CD14-positive monocyte (primary cell): ENCODE results near the gene TNNT2. TPM values are rescaled to one million over a fixed set of nuclear protein-coding genes. Genes with fewer than 3 reads are reported as not detected.

Experiments used
- DNase-seq, 3 donors: peaks; one replicate each; pipeline ENCODE4 v3.0.0-alpha.2; 2011 to 2022
- H2AFZ ChIP-seq: 2 replicates; pipeline ENCODE4 v1.6.0; 2012; ENCODE audit warnings: mild to moderate bottlenecking, low read depth, low read length, inconsistent platforms; ENCODE audit not compliant: insufficient read depth, poor library complexity, severe bottlenecking
- H3K27ac ChIP-seq, 2 donors: 1 replicate in 1 of 2; 2 replicates in 1 of 2; pipeline ENCODE4 v1.5.1; 2012 to 2013; ENCODE audit warnings: low read length in 2 of 2, control low read depth in 1 of 2, inconsistent platforms in 1 of 2, low read depth in 1 of 2, mild to moderate bottlenecking in 1 of 2
- H3K27me3 ChIP-seq, 2 donors: one replicate each; pipeline versions ENCODE4 v1.6.0 to v1.6.1; 2011 to 2013; ENCODE audit warnings: low read length in 2 of 2; ENCODE audit not compliant: control insufficient read depth in 2 of 2, insufficient read depth in 2 of 2
- H3K36me3 ChIP-seq, 2 donors: replicated peaks in 1 of 2; 1 replicate in 1 of 2; 2 replicates in 1 of 2; pipeline versions ENCODE4 v1.5.1 to v1.6.1; 2012 to 2013; ENCODE audit warnings: low read length in 2 of 2, control low read depth in 1 of 2, inconsistent platforms in 1 of 2, mild to moderate bottlenecking in 1 of 2; ENCODE audit not compliant: insufficient read depth in 2 of 2, control insufficient read depth in 1 of 2
- H3K4me1 ChIP-seq, 2 donors: 1 replicate in 1 of 2; 2 replicates in 1 of 2; pipeline versions ENCODE4 v1.5.1 to v1.6.1; 2012 to 2013; ENCODE audit warnings: low read length in 2 of 2, control low read depth in 1 of 2, inconsistent platforms in 1 of 2, mild to moderate bottlenecking in 1 of 2, moderate library complexity in 1 of 2; ENCODE audit not compliant: insufficient read depth in 2 of 2, control insufficient read depth in 1 of 2
- H3K4me2 ChIP-seq: replicated peaks from 2 replicates; pipeline ENCODE3; 2012; ENCODE audit warnings: low read length, moderate library complexity, mild to moderate bottlenecking; ENCODE audit not compliant: poor library complexity, severe bottlenecking; ENCODE audit errors: extremely low read depth
- H3K4me3 ChIP-seq, 3 experiments: fragments of 200-600 bp in 1 of 3; sonication (generic) in 1 of 3; replicated peaks in 1 of 3; 1 replicate in 2 of 3; 2 replicates in 1 of 3; pipeline ENCODE4 v1.5.1; 2011 to 2013; ENCODE audit warnings: low read length in 3 of 3, mild to moderate bottlenecking in 3 of 3, control low read depth in 2 of 3, low read depth in 2 of 3, inconsistent platforms in 1 of 3, moderate library complexity in 1 of 3
- H3K79me2 ChIP-seq: 2 replicates; pipeline ENCODE4 v1.6.0; 2012; ENCODE audit warnings: mild to moderate bottlenecking, control low read depth, inconsistent platforms, low read length, moderate library complexity; ENCODE audit not compliant: insufficient read depth
- H3K9ac ChIP-seq: 2 replicates; pipeline ENCODE4 v1.6.0; 2017; ENCODE audit warnings: low read length, mild to moderate bottlenecking; ENCODE audit not compliant: insufficient read depth, poor library complexity, severe bottlenecking
- H3K9me3 ChIP-seq, 2 donors: replicated peaks in 1 of 2; 1 replicate in 1 of 2; 2 replicates in 1 of 2; pipeline versions ENCODE4 v1.5.1 to v1.6.1; 2012 to 2013; ENCODE audit warnings: low read length in 2 of 2, control low read depth in 1 of 2; ENCODE audit not compliant: control insufficient read depth in 1 of 2, insufficient read depth in 1 of 2
- H4K20me1 ChIP-seq: 2 replicates; pipeline ENCODE4 v1.6.0; 2012; ENCODE audit warnings: mild to moderate bottlenecking, low read length, control low read depth, moderate library complexity; ENCODE audit not compliant: insufficient read depth
- H3K27ac Mint-ChIP-seq, 7 donors: one replicate each; pipeline ENCODE4 v1.8.0; 2020; ENCODE audit warnings: mild to moderate bottlenecking in 7 of 7, mixed read lengths in 7 of 7, moderate library complexity in 6 of 7, inconsistent platforms in 2 of 7
- H3K27me3 Mint-ChIP-seq, 3 donors: one replicate each; pipeline ENCODE4 v1.8.0; 2021 to 2022; ENCODE audit warnings: low read depth in 3 of 3, mild to moderate bottlenecking in 3 of 3, mixed read lengths in 3 of 3, moderate library complexity in 3 of 3, inconsistent platforms in 1 of 3
- H3K36me3 Mint-ChIP-seq, 2 donors: one replicate each; pipeline ENCODE4 v1.8.0; 2020; ENCODE audit warnings: mixed read lengths in 2 of 2, inconsistent platforms in 1 of 2, mild to moderate bottlenecking in 1 of 2
- H3K4me1 Mint-ChIP-seq: one replicate; pipeline ENCODE4 v1.8.0; 2020; ENCODE audit warnings: mild to moderate bottlenecking, mixed read lengths
- H3K4me3 Mint-ChIP-seq, 2 donors: one replicate each; pipeline ENCODE4 v1.8.0; 2020; ENCODE audit warnings: mild to moderate bottlenecking in 2 of 2, mixed read lengths in 2 of 2, moderate library complexity in 1 of 2
- H3K9me3 Mint-ChIP-seq, 7 donors: one replicate each; pipeline ENCODE4 v1.8.0; 2020 to 2022; ENCODE audit warnings: mixed read lengths in 7 of 7, mild to moderate bottlenecking in 6 of 7, moderate library complexity in 6 of 7, inconsistent platforms in 2 of 7
- CTCF ChIP-seq: fragments of 200-600 bp; IDR thresholded peaks from one replicate; pipeline ENCODE4 v1.8.0; 2022; ENCODE audit warnings: antibody characterized with exemption, mild to moderate bottlenecking
- WGBS: methylation state at CpG from one replicate; pipeline ENCODE4 v1.1.5; 2013; ENCODE audit warnings: missing lambda C conversion rate; ENCODE audit not compliant: insufficient coverage; 5-methylcytosine and 5-hydroxymethylcytosine counted together
- intact Hi-C, 2 donors: fragments of 100-400 bp; cut with micrococcal nuclease; formaldehyde crosslinking; loops; one replicate each; pipeline versions ENCODE4 v1.15.0 to v1.15.1; 2023
- polyA plus RNA-seq, 3 donors: library from polyadenylated mRNA; depleted of rRNA in 1 of 3; unstranded in 2 of 3; stranded (reverse) in 1 of 3; fragments of 300-500 nt in 2 of 3; fragments of >200 nt in 1 of 3; fragmentation: Illumina TruSeq in 2 of 3; gene quantifications; 1 replicate in 2 of 3; 2 replicates in 1 of 3; pipeline ENCODE4 v1.2.3, GENCODE V29; 2012 to 2021

Gene TNNT2
- polyA plus RNA-seq, 3 donors, result not detected

- 37% methylated on average over 2 of the region's 4 CpGs for WGBS
- Mint-ChIP-seq H3K4me3 (no peak overlapping the region), H3K27ac (no peak overlapping the region), H3K4me1 (no peaks in the 10 kb centered on the region), H3K36me3 (no peaks in the 10 kb centered on the region), H3K9me3 (no peaks in the 10 kb centered on the region), H3K27me3 (peaks cover 9 to 22% (median 13%) of the 10 kb centered on the region in 3 donors)
- Histone ChIP-seq H3K4me3 (no peak overlapping the region), H3K9ac (no peak overlapping the region), H3K36me3 (no peaks in the 10 kb centered on the region), H3K79me2 (no peaks in the 10 kb centered on the region), H3K27ac (no peak overlapping the region), H3K27me3 (peaks cover 0 to 5% of the 10 kb centered on the region in 2 donors), H4K20me1 (no peaks in the 10 kb centered on the region), H3K4me2 (no peak overlapping the region), H3K9me3 (no peaks in the 10 kb centered on the region), H3K4me1 (no peaks in the 10 kb centered on the region), H2AFZ (no peak overlapping the region)
- no peak for DNase-seq
- TF ChIP-seq CTCF, result no peak
- intact Hi-C loops, result no loop called here
Observed at GRCh38 chr1:201376107-201376463, 1.4 kb downstream of the TNNT2 start.

- no peak for DNase-seq
- WGBS, result no CpG with 5 or more reads among the region's 4 CpGs
- H2AFZ ChIP-seq, result no peak overlapping the region
- H3K36me3 ChIP-seq, result no peaks in the 10 kb centered on the region
- Mint-ChIP-seq H3K4me3 (no peak overlapping the region), H3K36me3 (no peaks in the 10 kb centered on the region), H3K4me1 (no peaks in the 10 kb centered on the region), H3K27ac (peak overlapping the region in 1 of 7 donors; percentile 6), H3K27me3 (peaks cover 9 to 25% (median 12%) of the 10 kb centered on the region in 3 donors), H3K9me3 (no peaks in the 10 kb centered on the region)
- H3K27me3 ChIP-seq, result peaks cover 0 to 5% of the 10 kb centered on the region in 2 donors
- no peaks in the 10 kb centered on the region for H3K79me2 ChIP-seq
- H3K9me3 ChIP-seq, result no peaks in the 10 kb centered on the region
- no peak overlapping the region for H3K27ac ChIP-seq
- no peaks in the 10 kb centered on the region for H3K4me1 ChIP-seq
- H3K9ac ChIP-seq, result no peak overlapping the region
- no peak overlapping the region for H3K4me3 ChIP-seq
- TF ChIP-seq CTCF, result no peak
- H4K20me1 ChIP-seq, result no peaks in the 10 kb centered on the region
- H3K4me2 ChIP-seq, result no peak overlapping the region
- intact Hi-C loops, result no loop called here
Observed at GRCh38 chr1:201375169-201375568, 2.3 kb downstream of the TNNT2 start.
